ENCODE results near the gene PRKN. TPM values are rescaled to one million over a fixed set of nuclear protein-coding genes. Genes with fewer than 3 reads are reported as not detected.

Gene PRKN
- total and polyA plus RNA-seq, 2 donors (not counting 3 experiments of a cell fraction or from before 2014, with no cell fraction given) = 0.06 TPM; not detected in 1

DNA sequence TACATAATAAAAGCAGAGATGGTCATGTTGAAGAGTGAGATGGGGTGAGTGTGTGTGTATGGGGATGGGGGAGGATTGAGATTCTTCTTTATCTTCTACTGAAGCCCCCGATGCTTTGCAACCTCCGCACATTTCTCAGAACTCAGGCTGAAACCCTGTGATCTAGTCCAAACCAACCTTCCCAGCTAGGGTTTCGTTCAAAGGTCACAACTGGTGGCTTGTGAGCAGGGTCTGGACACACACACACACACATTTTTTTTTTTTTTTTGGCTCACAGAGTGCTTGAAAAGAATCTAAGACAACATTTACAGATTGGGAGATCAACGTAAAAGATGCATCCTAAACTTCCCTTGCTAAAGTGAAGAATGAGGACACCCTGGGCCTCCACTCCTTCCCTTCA is 1228.7 kb downstream of the PRKN start:
- intact Hi-C loops (cut with micrococcal nuclease) = loop anchor here (1.0 to 10.0 kb wide), 3 partner anchors 69 to 196 kb away; no protein-coding TSS in a partner anchor
- Histone ChIP-seq H3K4me2 (ENCODE audit: insufficient read depth, low read length) (no peak overlapping the region), H2AFZ (ENCODE audit: low read depth, low read length) (no peak overlapping the region), H3K9me1 (replicated peaks; ENCODE audit: control insufficient read depth, extremely low read depth, insufficient read depth, low read length) (no peaks in the 10 kb centered on the region), H3K4me3 (replicated peaks in 1 of 3; ENCODE audit: insufficient read depth in 1 of 3, low read depth in 1 of 3, low read length in 3 of 3) (no peak overlapping the region), H3K9me3 (replicated peaks; ENCODE audit: control insufficient read depth, insufficient read depth, low read length) (no peaks in the 10 kb centered on the region), H3K79me2 (ENCODE audit: control insufficient read depth, insufficient read depth, low read length) (no peaks in the 10 kb centered on the region), H3K36me3 (ENCODE audit: control insufficient read depth in 2 of 2, extremely low read depth in 1 of 2, insufficient read depth in 2 of 2, low read length in 2 of 2) (no peaks in the 10 kb centered on the region), H3K27me3 (ENCODE audit: control insufficient read depth in 2 of 2, insufficient read depth in 2 of 2, low read length in 2 of 2) (no peaks in the 10 kb centered on the region), H4K20me1 (replicated peaks; ENCODE audit: control insufficient read depth, extremely low read depth, insufficient read depth, low read length) (no peaks in the 10 kb centered on the region), H3K4me1 (ENCODE audit: control insufficient read depth, extremely low read depth, insufficient read depth, low read length) (no peaks in the 10 kb centered on the region), H3K27ac (ENCODE audit: insufficient read depth, low read depth, low read length) (no peak overlapping the region), H3K9ac (replicated peaks; ENCODE audit: extremely low read depth, insufficient read depth, low read length) (no peak overlapping the region)
- dilution Hi-C loops (cut with MboI; ENCODE audit: extremely low pct_ligation_motif_present, low sequenced_read_pairs) = no loop called here
- no peak for DNase-seq (ENCODE audit: low read depth, low spot score)
- POLR2A ChIA-PET = no interaction called here
- TF ChIP-seq JUN (IDR thresholded peaks at IDR 0.05; ENCODE audit: borderline replicate concordance, insufficient read depth, insufficient read length, low read depth) = no peak
- no peak for TF ChIP-seq GATA2 (IDR thresholded peaks at IDR 0.05; ENCODE audit: insufficient read depth, insufficient read length, low read depth, low read length)
- no peak for TF ChIP-seq CTCF (IDR thresholded peaks at IDR 0.05; ENCODE audit: extremely low read depth in 1 of 2, insufficient read depth in 1 of 2, low read depth in 1 of 2, low read length in 2 of 2)
- TF ChIP-seq MAX (IDR thresholded peaks at IDR 0.05; ENCODE audit: insufficient read depth, insufficient read length) = no peak
- no peak for TF ChIP-seq EZH2 (IDR thresholded peaks at IDR 0.05; ENCODE audit: borderline replicate concordance, low read depth, low read length, severe bottlenecking)
- TF ChIP-seq POLR2AphosphoS5 (IDR thresholded peaks at IDR 0.05; ENCODE audit: insufficient read depth, low read depth, low read length) = no peak
- no peak for TF ChIP-seq POLR2A (IDR thresholded peaks at IDR 0.05; ENCODE audit: low read depth, low read length)
- TF ChIP-seq MYC (IDR thresholded peaks at IDR 0.05; ENCODE audit: low read depth, low read length) = no peak
- no peak for TF ChIP-seq FOS (IDR thresholded peaks at IDR 0.05; ENCODE audit: borderline replicate concordance, insufficient read depth, low read length)
- CTCF ChIA-PET = no interaction called here
- BruUV-seq (replicated peaks) = no TSS peak
- FAIRE-seq = no peak

Measured in endothelial cell of umbilical vein (primary cell).